Measurements from ENCODE around the gene ZBTB39.
A peak's percentile ranks its signal among the peaks of the same experiment; 100 is the strongest.
"Not testable (repeated sequence)": the region's sequence is repeated elsewhere in the genome, so short reads cannot be mapped to it uniquely, and the experiment has no call there.

The ZBTB39 gene

GRCh38 chr12:57005980-57006808, at the start of gene ZBTB39:
Gene ZBTB39 (minus strand): TSS chr12:57006546. CDS start chr12:57004917, 1,629 bp downstream.
- peak; percentile 32 to 48 for DNase-seq (ENCODE audit: low read depth in 2 of 2)

GRCh38 chr12:57055824-57056223, 49.5 kb upstream of the ZBTB39 start:
- no peak for DNase-seq (ENCODE audit: low read depth in 2 of 2)

- DNase-seq (ENCODE audit: low read depth in 2 of 2): not testable (repeated sequence)
These were observed 47.6 kb upstream of the ZBTB39 start for GRCh38 chr12:57053901-57054300.

GRCh38 chr12:57053146-57053545, 46.8 kb upstream of the ZBTB39 start:
- DNase-seq (ENCODE audit: low read depth in 2 of 2): not testable (repeated sequence)

GRCh38 chr12:57051011-57051410, 44.7 kb upstream of the ZBTB39 start:
- no peak for DNase-seq (ENCODE audit: low read depth in 2 of 2)

- no peak for DNase-seq (ENCODE audit: low read depth in 2 of 2)
These were observed 43.5 kb upstream of the ZBTB39 start, which contains the start of gene MYO1A for GRCh38 chr12:57049890-57050289. Gene MYO1A (minus strand): TSS chr12:57050129. CDS start chr12:57048323, 1,806 bp downstream.

- DNase-seq (ENCODE audit: low read depth in 2 of 2): no peak
These were observed 42.7 kb upstream of the ZBTB39 start for GRCh38 chr12:57049119-57049446.

GRCh38 chr12:57048423-57049118, 42.2 kb upstream of the ZBTB39 start:
- DNase-seq (ENCODE audit: low read depth in 2 of 2): no peak

GRCh38 chr12:57047981-57048380, 41.6 kb upstream of the ZBTB39 start:
- no peak for DNase-seq (ENCODE audit: low read depth in 2 of 2)

- no peak for DNase-seq (ENCODE audit: low read depth in 2 of 2)
These were observed 40.9 kb upstream of the ZBTB39 start for GRCh38 chr12:57046947-57047890.

GRCh38 chr12:57046086-57046791, 39.9 kb upstream of the ZBTB39 start:
- no peak for DNase-seq (ENCODE audit: low read depth in 2 of 2)

- no peak for DNase-seq (ENCODE audit: low read depth in 2 of 2)
These were observed 38.5 kb upstream of the ZBTB39 start for GRCh38 chr12:57044889-57045288.

- DNase-seq (ENCODE audit: low read depth in 2 of 2): no peak
These were observed 38.1 kb upstream of the ZBTB39 start for GRCh38 chr12:57044468-57044867.

GRCh38 chr12:57042695-57043094, 36.3 kb upstream of the ZBTB39 start:
- no peak for DNase-seq (ENCODE audit: low read depth in 2 of 2)

GRCh38 chr12:57040750-57041149, 34.4 kb upstream of the ZBTB39 start:
- DNase-seq (ENCODE audit: low read depth in 2 of 2): no peak

GRCh38 chr12:57040211-57040610, 33.9 kb upstream of the ZBTB39 start:
- DNase-seq (ENCODE audit: low read depth in 2 of 2): no peak

GRCh38 chr12:57039016-57039798, 32.9 kb upstream of the ZBTB39 start:
- DNase-seq (ENCODE audit: low read depth in 2 of 2): no peak

GRCh38 chr12:57037264-57037663, 30.9 kb upstream of the ZBTB39 start:
- DNase-seq (ENCODE audit: low read depth in 2 of 2): no peak

- no peak for DNase-seq (ENCODE audit: low read depth in 2 of 2)
These were observed 27.1 kb upstream of the ZBTB39 start for GRCh38 chr12:57033431-57033830.

- no peak for DNase-seq (ENCODE audit: low read depth in 2 of 2)
These were observed 25.4 kb upstream of the ZBTB39 start for GRCh38 chr12:57031789-57032188.

All from stimulated activated CD8-positive, alpha-beta memory T cell treated with anti-CD3 and anti-CD28 coated beads, Interleukin-2, amount 100 ng/mL, for 1 hour (primary cell).